Natural killer cell (primary cell): ENCODE data around the gene SURF4. TPM values are rescaled to one million over a fixed set of nuclear protein-coding genes. Genes with fewer than 3 reads are reported as not detected.

ENCODE experiments used
- ATAC-seq, 3 donors: fragments of 150-1000 bp in 2 of 3; fragments of 200-7000 bp in 1 of 3; cut with Tn5 transposase; 1 replicate in 1 of 3; 2 replicates in 2 of 3; pipeline ENCODE4 v1.10.0; 2021; ENCODE audit warnings: mild to moderate bottlenecking in 2 of 3, moderate library complexity in 2 of 3
- DNase-seq, 2 donors: peaks; one replicate each; pipeline versions ENCODE4 v3.0.0 to v3.0.0-alpha.2; 2013 to 2021; ENCODE audit warnings: mixed read lengths in 1 of 2
- H3K27ac ChIP-seq: one replicate; pipeline ENCODE4 v1.5.1; 2013; ENCODE audit warnings: mild to moderate bottlenecking, low read length
- H3K27me3 ChIP-seq: one replicate; pipeline ENCODE4 v1.6.1; 2013; ENCODE audit warnings: low read length; ENCODE audit not compliant: control insufficient read depth, insufficient read depth
- H3K36me3 ChIP-seq: one replicate; pipeline ENCODE4 v1.6.1; 2013; ENCODE audit warnings: low read length; ENCODE audit not compliant: control insufficient read depth, insufficient read depth
- H3K4me1 ChIP-seq: one replicate; pipeline ENCODE4 v1.6.1; 2013; ENCODE audit warnings: low read length; ENCODE audit not compliant: control insufficient read depth, insufficient read depth
- H3K4me3 ChIP-seq: one replicate; pipeline ENCODE4 v1.5.1; 2013; ENCODE audit warnings: low read length
- H3K9me3 ChIP-seq: one replicate; pipeline ENCODE4 v1.6.1; 2013; ENCODE audit warnings: low read length; ENCODE audit not compliant: control insufficient read depth, insufficient read depth
- H3K27ac Mint-ChIP-seq, 2 donors: one replicate each; pipeline ENCODE4 v1.8.0; 2022; ENCODE audit warnings: mild to moderate bottlenecking in 2 of 2, mixed read lengths in 2 of 2, moderate library complexity in 1 of 2
- H3K27me3 Mint-ChIP-seq, 2 donors: one replicate each; pipeline ENCODE4 v1.8.0; 2022; ENCODE audit warnings: low read depth in 2 of 2, mixed read lengths in 2 of 2
- H3K36me3 Mint-ChIP-seq: one replicate; pipeline ENCODE4 v1.8.0; 2022; ENCODE audit warnings: mixed read lengths
- H3K4me1 Mint-ChIP-seq, 2 donors: one replicate each; pipeline ENCODE4 v1.8.0; 2022; ENCODE audit warnings: mixed read lengths in 2 of 2
- H3K4me3 Mint-ChIP-seq: one replicate; pipeline ENCODE4 v1.8.0; 2022; ENCODE audit warnings: mild to moderate bottlenecking, moderate library complexity, mixed read lengths
- H3K9me3 Mint-ChIP-seq, 2 donors: one replicate each; pipeline ENCODE4 v1.8.0; 2022; ENCODE audit warnings: mixed read lengths in 2 of 2
- CTCF ChIP-seq: fragments of 200-600 bp; IDR thresholded peaks from one replicate; pipeline ENCODE4 v1.8.0; 2022; ENCODE audit warnings: antibody characterized with exemption
- WGBS: methylation state at CpG from one replicate; pipeline ENCODE4 v1.1.7; 2013; ENCODE audit warnings: missing lambda C conversion rate; ENCODE audit not compliant: insufficient coverage; 5-methylcytosine and 5-hydroxymethylcytosine counted together
- intact Hi-C: fragments of 100-400 bp; cut with micrococcal nuclease; formaldehyde crosslinking; loops from one replicate; pipeline ENCODE4 v1.14.2; 2022
- total RNA-seq, 4 donors: library from RNA; stranded (reverse); fragments of 120-200 nt in 1 of 4; gene quantifications; one replicate each; pipeline versions ENCODE4 v1.2.3 to v1.2.4, GENCODE V29; 2013 to 2022

Gene SURF4
- total RNA-seq, 3 donors from 2014 or later (not counting 1 experiment from before 2014, with no cell fraction given), result 111 to 135 (median 114) TPM

DNA sequence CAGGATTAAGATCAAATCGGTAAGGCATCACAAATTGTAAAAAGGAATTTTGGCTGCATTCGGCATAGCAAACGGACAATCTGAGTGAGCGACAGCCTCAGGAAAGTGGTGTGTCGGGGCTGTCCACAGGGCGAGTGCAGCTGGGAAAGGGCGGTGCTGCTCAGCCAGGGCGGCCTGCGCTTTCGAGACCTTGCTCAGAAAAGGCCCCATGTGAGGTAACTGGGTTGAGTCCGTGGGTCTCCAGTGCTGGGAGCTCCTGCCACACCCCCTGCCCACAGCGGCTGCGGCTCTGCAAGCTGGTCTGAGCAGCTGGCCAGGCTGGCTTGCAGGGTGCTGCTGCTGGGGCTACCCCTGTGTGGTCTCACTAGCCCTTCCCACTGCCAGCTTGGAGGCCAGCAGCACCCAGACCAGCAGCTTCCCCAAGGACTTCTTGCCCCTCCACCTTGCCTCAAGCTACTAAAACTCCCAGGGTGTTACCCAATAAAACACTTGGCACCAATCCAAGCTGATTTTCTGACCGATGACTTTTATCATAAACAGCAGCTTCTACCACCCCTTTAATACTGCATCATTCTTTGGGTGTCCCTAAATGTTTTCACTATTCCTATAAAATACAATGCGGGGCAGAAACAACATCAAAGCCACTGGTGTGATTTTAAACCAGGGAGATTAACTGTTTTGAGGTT lies 13.4 kb downstream of the SURF4 start:
- peaks cover 27 to 46% of the 10 kb centered on the region in 2 donors for H3K4me1 Mint-ChIP-seq
- intact Hi-C loops, result no loop called here
- H3K27ac Mint-ChIP-seq, result peak overlapping the region in 1 of 2 donors; percentile 8
- Histone ChIP-seq H3K36me3 (peaks cover 69% of the 10 kb centered on the region), H3K27me3 (no peaks in the 10 kb centered on the region), H3K4me1 (peaks cover 20% of the 10 kb centered on the region), H3K4me3 (no peak overlapping the region), H3K9me3 (no peaks in the 10 kb centered on the region), H3K27ac (no peak overlapping the region)
- H3K36me3 Mint-ChIP-seq, result peaks cover 7% of the 10 kb centered on the region
- WGBS, result 93% methylated on average over 15 of the region's 15 CpGs
- no peak overlapping the region for H3K4me3 Mint-ChIP-seq
- TF ChIP-seq CTCF, result no peak
- H3K27me3 Mint-ChIP-seq, result no peaks in the 10 kb centered on the region
- H3K9me3 Mint-ChIP-seq, result no peaks in the 10 kb centered on the region
- ATAC-seq (no peak), DNase-seq (no peak)

DNA sequence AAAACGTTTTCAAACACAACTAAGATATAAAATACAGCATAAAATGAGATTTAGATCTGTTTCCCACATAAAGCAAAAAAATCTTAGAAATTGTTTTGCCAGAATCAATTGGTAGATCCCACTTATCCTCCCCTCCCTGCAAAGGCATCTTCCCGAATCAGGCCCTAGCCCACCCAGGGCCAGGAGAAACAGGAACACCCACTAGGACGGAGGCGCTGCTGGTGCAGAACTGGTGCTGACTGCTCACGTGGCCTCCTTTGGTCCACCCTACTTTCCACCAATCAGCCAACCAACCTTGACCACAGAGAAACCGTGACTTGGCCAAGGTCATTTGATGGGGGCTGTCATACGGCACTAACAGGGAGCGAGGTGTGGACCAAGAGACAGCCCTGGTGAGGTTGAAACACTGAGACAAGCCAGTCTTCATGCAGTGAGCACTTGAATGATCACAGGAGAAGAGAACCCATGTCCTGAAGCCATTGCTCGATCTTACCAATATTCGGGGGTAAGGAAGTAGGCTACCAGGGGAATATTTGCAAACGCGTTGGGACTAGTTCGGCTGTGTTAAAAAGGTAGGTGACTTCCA lies 14.3 kb downstream of the SURF4 start:
- Histone ChIP-seq H3K4me3 (no peak overlapping the region), H3K4me1 (peaks cover 22% of the 10 kb centered on the region), H3K36me3 (peaks cover 62% of the 10 kb centered on the region), H3K27ac (no peak overlapping the region), H3K9me3 (no peaks in the 10 kb centered on the region), H3K27me3 (no peaks in the 10 kb centered on the region)
- H3K36me3 Mint-ChIP-seq, result peaks cover 7% of the 10 kb centered on the region
- intact Hi-C loops, result no loop called here
- ATAC-seq (no peak), DNase-seq (no peak)
- H3K9me3 Mint-ChIP-seq, result no peaks in the 10 kb centered on the region
- TF ChIP-seq CTCF, result no peak
- peaks cover 21 to 44% of the 10 kb centered on the region in 2 donors for H3K4me1 Mint-ChIP-seq
- H3K27ac Mint-ChIP-seq, result peak overlapping the region; percentile 29 to 64
- no peaks in the 10 kb centered on the region for H3K27me3 Mint-ChIP-seq
- 90% methylated on average over 13 of the region's 13 CpGs for WGBS
- H3K4me3 Mint-ChIP-seq, result no peak overlapping the region

GRCh38 chr9:133360400-133361393 lies 15.2 kb downstream of the SURF4 start:
- Mint-ChIP-seq H3K27ac (peak overlapping the region; percentile 29 to 64), H3K4me1 (peaks cover 21 to 47% of the 10 kb centered on the region in 2 donors), H3K9me3 (no peaks in the 10 kb centered on the region), H3K36me3 (peaks cover 7% of the 10 kb centered on the region), H3K4me3 (no peak overlapping the region), H3K27me3 (no peaks in the 10 kb centered on the region)
- Histone ChIP-seq H3K27me3 (no peaks in the 10 kb centered on the region), H3K4me3 (no peak overlapping the region), H3K4me1 (peaks cover 26% of the 10 kb centered on the region), H3K36me3 (peaks cover 53% of the 10 kb centered on the region), H3K9me3 (no peaks in the 10 kb centered on the region), H3K27ac (no peak overlapping the region)
- 87% methylated on average over 21 of the region's 21 CpGs for whole genome bisulfite sequencing
- intact Hi-C loops, result no loop called here
- ATAC-seq, result no peak
- no peak for TF ChIP-seq CTCF
- DNase-seq, result no peak
